Right lobe of liver (tissue), 6 donors: ENCODE data around the gene COPS8. TPM values are rescaled to one million over a fixed set of nuclear protein-coding genes. Genes with fewer than 3 reads are reported as not detected.

Experiments used
- ATAC-seq, 4 donors: fragments of 200-7000 bp; cut with Tn5 transposase; one replicate each; pipeline ENCODE4 v1.9.1; 2020; ENCODE audit warnings: mild to moderate bottlenecking in 4 of 4, moderate library complexity in 4 of 4
- DNase-seq, 3 donors: peaks; one replicate each; pipeline ENCODE4 v3.0.0-alpha.2; 2020
- H3K27ac ChIP-seq, 3 donors: fragments of 200-600 bp; one replicate each; pipeline ENCODE4 v1.8.0; 2022
- H3K27me3 ChIP-seq, 2 donors: fragments of 200-600 bp; one replicate each; pipeline ENCODE4 v1.8.0; 2022
- H3K36me3 ChIP-seq, 4 donors: fragments of 200-600 bp; sonication (generic) in 1 of 4; one replicate each; pipeline versions ENCODE4 v1.5.1 to v1.8.0; 2017 to 2022; ENCODE audit warnings: control low read depth in 1 of 4
- H3K4me1 ChIP-seq, 4 donors: fragments of 200-600 bp; sonication (generic) in 1 of 4; one replicate each; pipeline versions ENCODE4 v1.5.1 to v1.8.0; 2017 to 2022; ENCODE audit warnings: control low read depth in 1 of 4
- H3K4me3 ChIP-seq, 3 donors: fragments of 200-600 bp; one replicate each; pipeline ENCODE4 v1.8.0; 2022
- H3K9me3 ChIP-seq, 4 donors: fragments of 200-600 bp; sonication (generic) in 1 of 4; one replicate each; pipeline versions ENCODE4 v1.5.1 to v1.8.0; 2017 to 2022; ENCODE audit warnings: control low read depth in 1 of 4
- POLR2A ChIP-seq: fragments of 450-650 bp; IDR thresholded peaks from one replicate; pipeline ENCODE4 v1.6.1; 2017; ENCODE audit warnings: antibody characterized with exemption, mild to moderate bottlenecking
- WGBS: methylation state at CpG from one replicate; pipeline ENCODE4 v1.1.6; 2018; ENCODE audit warnings: low coverage, low lambda C conversion rate; ENCODE audit not compliant: insufficient coverage; ENCODE audit errors: missing lambda C conversion rate; 5-methylcytosine and 5-hydroxymethylcytosine counted together
- intact Hi-C, 2 donors: fragments of 100-400 bp; cut with DNase I; formaldehyde crosslinking; loops; one replicate each; pipeline versions ENCODE4 v1.11.2 to v1.14.1; 2022
- total RNA-seq, 6 experiments: library from RNA; depleted of rRNA in 2 of 6; stranded (reverse); fragments of >200 nt in 2 of 6; fragmentation: NEBNext Ultra II Directional in 3 of 6; extraction: Animal tissue kit (Norgen Biotek cat#: 25700) in 3 of 6; gene quantifications; one replicate each; pipeline versions ENCODE4 v1.1.0 to v1.2.4, GENCODE V29; 2016 to 2023
- TF ChIP-seq, protein P1 (sequence below), 4 donors: fragments of 200-600 bp in 3 of 4; fragments of 450-650 bp in 1 of 4; IDR thresholded peaks; one replicate each; pipeline versions ENCODE4 v1.5.1 to v1.8.0; 2016 to 2022; ENCODE audit warnings: antibody characterized with exemption in 4 of 4, mild to moderate bottlenecking in 2 of 4
- donor health status: DM: no; HTN: yes; CAD: no.
- donor health status: DM: no; HTN: no; CAD: no.
- donor health status: DM: no; HTN: no; CAD: no.
- donor health status: DM: no; HTN: yes; CAD: no.
- donor health status: DM: no; HTN: yes; CAD: no.

The COPS8 gene
- total RNA-seq, 6 experiments from 2014 or later: 14.3 to 51.5 (median 18.0) TPM

DNA sequence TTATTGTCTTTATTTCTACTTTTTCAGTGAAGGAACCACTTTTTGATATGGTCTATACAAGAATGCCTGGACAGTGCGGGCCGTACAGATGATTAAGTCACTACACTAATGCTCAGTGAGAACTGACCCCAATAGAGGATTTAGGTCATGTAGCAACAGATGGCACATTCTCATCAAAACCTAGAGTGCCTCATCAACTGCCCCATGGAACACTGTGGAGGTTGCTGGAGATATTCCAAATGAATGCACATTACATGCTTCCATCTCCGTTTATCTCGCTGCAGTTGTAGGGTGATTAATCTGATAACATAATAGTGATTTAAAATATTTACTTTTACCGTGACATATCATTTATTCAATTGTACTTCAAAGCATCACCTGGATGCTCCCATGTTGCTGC, 41.8 kb upstream of the COPS8 start:
- ATAC-seq: no peak
- intact Hi-C loops: no loop called here
- H3K4me3 ChIP-seq: no peak overlapping the region
- DNase-seq: no peak
- no peaks in the 10 kb centered on the region for H3K27me3 ChIP-seq
- no peak overlapping the region for H3K27ac ChIP-seq
- H3K9me3 ChIP-seq: no peaks in the 10 kb centered on the region
- WGBS: 78% methylated on average over 5 of the region's 5 CpGs
- no peaks in the 10 kb centered on the region for H3K4me1 ChIP-seq
- TF ChIP-seq, protein P1, sequence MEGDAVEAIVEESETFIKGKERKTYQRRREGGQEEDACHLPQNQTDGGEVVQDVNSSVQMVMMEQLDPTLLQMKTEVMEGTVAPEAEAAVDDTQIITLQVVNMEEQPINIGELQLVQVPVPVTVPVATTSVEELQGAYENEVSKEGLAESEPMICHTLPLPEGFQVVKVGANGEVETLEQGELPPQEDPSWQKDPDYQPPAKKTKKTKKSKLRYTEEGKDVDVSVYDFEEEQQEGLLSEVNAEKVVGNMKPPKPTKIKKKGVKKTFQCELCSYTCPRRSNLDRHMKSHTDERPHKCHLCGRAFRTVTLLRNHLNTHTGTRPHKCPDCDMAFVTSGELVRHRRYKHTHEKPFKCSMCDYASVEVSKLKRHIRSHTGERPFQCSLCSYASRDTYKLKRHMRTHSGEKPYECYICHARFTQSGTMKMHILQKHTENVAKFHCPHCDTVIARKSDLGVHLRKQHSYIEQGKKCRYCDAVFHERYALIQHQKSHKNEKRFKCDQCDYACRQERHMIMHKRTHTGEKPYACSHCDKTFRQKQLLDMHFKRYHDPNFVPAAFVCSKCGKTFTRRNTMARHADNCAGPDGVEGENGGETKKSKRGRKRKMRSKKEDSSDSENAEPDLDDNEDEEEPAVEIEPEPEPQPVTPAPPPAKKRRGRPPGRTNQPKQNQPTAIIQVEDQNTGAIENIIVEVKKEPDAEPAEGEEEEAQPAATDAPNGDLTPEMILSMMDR (IDR thresholded peaks at IDR 0.05): no peak
- TF ChIP-seq POLR2A: no peak
- no peaks in the 10 kb centered on the region for H3K36me3 ChIP-seq

DNA sequence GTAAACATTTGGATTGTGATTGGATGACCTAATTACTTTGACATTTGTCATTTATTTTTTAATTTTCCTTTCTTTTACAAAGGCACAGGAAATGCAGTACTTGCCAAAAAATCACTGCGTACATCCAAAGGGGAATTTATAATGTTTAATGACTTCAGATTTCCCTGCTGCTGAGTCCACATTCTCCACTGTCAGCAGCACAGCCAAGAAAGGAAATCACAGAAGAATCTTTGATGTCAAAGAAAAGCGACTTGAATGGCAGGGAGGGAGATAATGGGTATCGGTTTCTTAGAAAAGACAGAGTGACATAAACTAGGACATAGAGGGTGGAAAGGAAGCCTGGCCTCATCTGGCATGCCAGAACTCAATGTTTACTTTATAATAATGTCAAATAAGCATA, 41.4 kb upstream of the COPS8 start:
- Histone ChIP-seq H3K36me3 (no peaks in the 10 kb centered on the region), H3K4me1 (no peaks in the 10 kb centered on the region), H3K27ac (no peak overlapping the region), H3K4me3 (no peak overlapping the region), H3K9me3 (no peaks in the 10 kb centered on the region), H3K27me3 (no peaks in the 10 kb centered on the region)
- intact Hi-C loops: no loop called here
- ATAC-seq: no peak
- WGBS: 55% methylated on average over 3 of the region's 3 CpGs
- DNase-seq: no peak
- TF ChIP-seq POLR2A: no peak
- TF ChIP-seq, protein P1 (IDR thresholded peaks at IDR 0.05): no peak

DNA sequence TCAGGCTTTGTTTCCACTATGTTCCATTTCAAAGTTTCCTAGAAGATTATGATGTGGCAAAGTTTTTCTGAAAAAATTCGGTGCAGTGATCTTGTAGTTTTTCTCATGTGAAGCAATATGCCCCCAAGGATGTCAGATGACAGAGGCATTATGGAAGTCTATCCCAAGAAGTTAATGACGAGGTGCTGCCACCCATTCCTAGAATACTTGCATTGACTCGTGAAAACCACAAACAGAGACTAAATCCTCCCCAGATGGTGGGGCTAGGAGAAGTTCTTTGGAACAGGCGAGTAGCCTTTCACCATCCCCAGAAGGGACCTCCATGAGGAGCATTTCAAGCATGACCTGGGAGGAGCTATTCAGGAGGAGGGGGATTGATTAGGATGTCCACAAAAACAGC, 40.2 kb upstream of the COPS8 start:
- 69% methylated on average over 4 of the region's 4 CpGs for WGBS
- Histone ChIP-seq H3K27me3 (no peaks in the 10 kb centered on the region), H3K36me3 (no peaks in the 10 kb centered on the region), H3K27ac (no peak overlapping the region), H3K9me3 (no peaks in the 10 kb centered on the region), H3K4me3 (no peak overlapping the region), H3K4me1 (no peaks in the 10 kb centered on the region)
- TF ChIP-seq, protein P1 (IDR thresholded peaks at IDR 0.05): no peak
- TF ChIP-seq POLR2A: no peak
- ATAC-seq: no peak
- no peak for DNase-seq
- intact Hi-C loops: no loop called here

DNA sequence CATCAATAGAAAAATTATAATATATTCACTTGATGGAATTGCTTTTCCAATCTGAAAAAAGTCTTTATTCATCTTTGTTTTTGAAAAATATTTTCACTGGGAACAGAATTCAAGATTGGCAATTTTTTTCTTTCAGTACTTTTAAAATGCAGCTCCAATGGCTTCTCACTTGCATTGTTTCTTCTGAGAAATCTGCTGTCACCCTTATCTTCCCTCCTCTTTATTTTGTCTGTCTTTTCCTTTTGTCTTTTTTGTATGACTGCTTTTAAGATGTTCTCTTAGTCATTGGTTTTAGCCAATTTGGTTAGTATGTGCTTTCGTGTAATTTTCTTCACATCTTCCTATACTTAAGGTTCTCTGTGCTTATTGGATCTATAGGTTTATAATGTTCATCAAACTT, 37.1 kb upstream of the COPS8 start:
- no peak overlapping the region for H3K27ac ChIP-seq
- H3K9me3 ChIP-seq: no peaks in the 10 kb centered on the region
- intact Hi-C loops: no loop called here
- DNase-seq (no peak), ATAC-seq (no peak)
- H3K27me3 ChIP-seq: no peaks in the 10 kb centered on the region
- WGBS: 100% methylated on average over 1 of the region's 1 CpG
- no peaks in the 10 kb centered on the region for H3K4me1 ChIP-seq
- TF ChIP-seq, protein P1 (IDR thresholded peaks at IDR 0.05): no peak
- no peak for TF ChIP-seq POLR2A
- no peak overlapping the region for H3K4me3 ChIP-seq
- no peaks in the 10 kb centered on the region for H3K36me3 ChIP-seq

DNA sequence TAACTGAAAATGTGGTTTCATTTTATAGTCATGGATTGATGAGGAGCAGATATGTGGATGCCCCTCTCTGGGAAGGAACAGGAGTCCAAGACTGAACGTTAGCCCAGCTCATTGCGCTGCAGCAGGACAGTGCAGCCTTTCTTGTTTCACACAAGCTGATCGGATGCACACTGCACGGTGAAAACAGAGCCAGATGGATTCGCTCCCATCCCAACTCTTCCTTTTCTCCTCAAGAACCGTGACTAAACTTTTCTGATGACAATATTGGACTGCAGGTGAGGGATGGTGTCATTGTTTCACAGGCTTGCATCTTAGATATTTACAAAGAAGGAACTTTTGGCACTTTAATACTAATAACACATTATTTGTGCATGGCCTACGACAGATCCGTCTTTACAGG, 33.8 kb upstream of the COPS8 start:
- Histone ChIP-seq H3K27ac (no peak overlapping the region), H3K9me3 (no peaks in the 10 kb centered on the region), H3K27me3 (no peaks in the 10 kb centered on the region), H3K4me3 (no peak overlapping the region), H3K36me3 (no peaks in the 10 kb centered on the region), H3K4me1 (no peaks in the 10 kb centered on the region)
- WGBS: 88% methylated on average over 4 of the region's 8 CpGs
- intact Hi-C loops: no loop called here
- DNase-seq: no peak
- ATAC-seq: no peak
- TF ChIP-seq POLR2A: no peak
- TF ChIP-seq, protein P1 (IDR thresholded peaks at IDR 0.05): no peak
